ENCODE results near the gene NOXO1.

- TF ChIP-seq CHD2 (IDR thresholded peaks at IDR 0.05; ENCODE audit: borderline replicate concordance, low read depth, low read length) (no peak), MYC (IDR thresholded peaks at IDR 0.05; ENCODE audit: insufficient read depth, insufficient read length, insufficient replicate concordance, low read length, severe bottlenecking) (no peak), CTCF (IDR thresholded peaks at IDR 0.05 in 2 of 3, conservative IDR thresholded peaks at IDR 0.05 in 1 of 3; ENCODE audit: control insufficient read depth in 2 of 3, extremely low read depth in 1 of 3, insufficient read depth in 1 of 3, low read depth in 3 of 3, low read length in 3 of 3) (no peak), EP300 (IDR thresholded peaks at IDR 0.05; ENCODE audit: borderline replicate concordance in 1 of 2, control insufficient read depth in 1 of 2, low read depth in 2 of 2, low read length in 2 of 2) (no peak), ESRRA (IDR thresholded peaks at IDR 0.05; ENCODE audit: low read length) (no peak), FOXK2 (IDR thresholded peaks at IDR 0.05) (no peak), TBL1XR1 (IDR thresholded peaks at IDR 0.05; ENCODE audit: low read depth, low read length) (no peak), SMC3 (IDR thresholded peaks at IDR 0.05; ENCODE audit: borderline replicate concordance, low read length) (no peak), ATF2 (IDR thresholded peaks at IDR 0.05; ENCODE audit: low read length) (no peak), TARDBP (IDR thresholded peaks at IDR 0.05; ENCODE audit: borderline replicate concordance) (no peak), SIN3A (IDR thresholded peaks at IDR 0.05; ENCODE audit: low read depth, low read length) (no peak)
These were observed 34.5 kb downstream of the NOXO1 start for GRCh38 chr16:1946495-1947368.

Data from GM12878 (cell line).